Ectodermal cell (in vitro differentiated cells): ENCODE data around the gene PRM3.

Experiments used
- H3K27ac ChIP-seq: 2 replicates; pipeline ENCODE4 v1.7.0; 2013; ENCODE audit warnings: mild to moderate bottlenecking, low read depth, low read length; ENCODE audit not compliant: insufficient read depth, poor library complexity, severe bottlenecking
- H3K27me3 ChIP-seq: 2 replicates; pipeline ENCODE4 v1.7.0; 2013; ENCODE audit warnings: mild to moderate bottlenecking, low read length; ENCODE audit not compliant: insufficient read depth, control insufficient read depth, poor library complexity, severe bottlenecking
- H3K36me3 ChIP-seq: one replicate; pipeline ENCODE4 v1.7.0; 2013; ENCODE audit warnings: low read length; ENCODE audit not compliant: control insufficient read depth, insufficient read depth
- H3K4me1 ChIP-seq: one replicate; pipeline ENCODE4 v1.7.0; 2013; ENCODE audit warnings: low read length; ENCODE audit not compliant: control insufficient read depth, insufficient read depth
- H3K4me3 ChIP-seq: 2 replicates; pipeline ENCODE4 v1.7.0; 2013; ENCODE audit warnings: low read depth, low read length, control low read depth; ENCODE audit not compliant: insufficient read depth
- H3K9me3 ChIP-seq: 2 replicates; pipeline ENCODE4 v1.7.0; 2013; ENCODE audit warnings: mild to moderate bottlenecking, low read length, moderate library complexity; ENCODE audit not compliant: control insufficient read depth
- WGBS, 2 experiments: methylation state at CpG; one replicate each; pipeline ENCODE4 v1.1.7; 2013; ENCODE audit warnings: missing lambda C conversion rate in 2 of 2; 5-methylcytosine and 5-hydroxymethylcytosine counted together

PRM3 gene

DNA sequence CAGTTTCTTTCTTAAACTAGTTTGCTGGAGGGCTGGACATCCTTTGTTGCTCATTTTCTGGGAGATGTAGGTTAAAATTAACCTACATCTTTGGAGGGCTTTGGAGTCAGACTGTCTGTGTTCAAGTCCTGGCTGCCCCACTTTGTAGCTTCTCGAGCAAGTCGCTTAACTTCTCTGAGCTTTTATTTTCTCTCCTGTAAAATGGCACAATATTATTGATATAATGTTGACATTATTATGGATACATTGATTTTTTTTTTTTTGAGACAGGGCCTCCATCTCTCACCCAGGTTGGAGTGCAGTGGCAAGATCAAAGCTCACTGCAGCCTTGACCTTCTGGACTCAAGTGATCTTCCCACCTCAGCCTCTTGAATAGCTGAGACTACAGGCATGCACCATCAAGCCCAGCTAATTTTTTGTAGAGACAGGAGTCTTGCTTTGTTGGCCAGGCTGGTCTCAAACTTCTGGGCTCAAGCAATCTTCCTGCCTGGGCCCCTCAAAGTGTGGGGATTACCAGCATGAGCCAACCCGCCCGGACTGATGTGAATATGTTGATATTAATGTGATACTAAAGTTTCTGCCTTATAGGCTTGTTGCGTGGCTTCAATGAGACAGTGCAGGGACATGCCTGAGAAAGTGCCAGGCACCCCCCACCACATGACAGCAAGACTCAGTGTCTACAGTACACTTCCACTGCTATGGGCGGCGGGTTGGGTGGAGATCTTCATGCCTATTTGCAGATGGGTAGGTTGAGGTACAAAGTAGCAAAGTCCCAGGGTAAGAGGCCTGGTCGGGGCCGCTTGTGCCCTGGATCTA is 40.3 kb upstream of the PRM3 start:
- WGBS, 2 experiments = 91 to 96% methylated on average over 7 to 9 of the region's 9 CpGs
- H3K4me1 ChIP-seq = peaks cover 9% of the 10 kb centered on the region
- no peaks in the 10 kb centered on the region for H3K9me3 ChIP-seq
- no peaks in the 10 kb centered on the region for H3K36me3 ChIP-seq
- H3K27ac ChIP-seq = no peak overlapping the region
- peaks cover 8% of the 10 kb centered on the region for H3K27me3 ChIP-seq
- H3K4me3 ChIP-seq = no peak overlapping the region

- H3K4me3 ChIP-seq = no peak overlapping the region
- no peaks in the 10 kb centered on the region for H3K9me3 ChIP-seq
- H3K4me1 ChIP-seq = peaks cover 9% of the 10 kb centered on the region
- 66% methylated on average over 7 to 8 of the region's 8 CpGs for WGBS, 2 experiments
- peaks cover 8% of the 10 kb centered on the region for H3K27me3 ChIP-seq
- no peak overlapping the region for H3K27ac ChIP-seq
- H3K36me3 ChIP-seq = no peaks in the 10 kb centered on the region
Observed at GRCh38 chr16:11312718-11313492, 39.5 kb upstream of the PRM3 start.

DNA sequence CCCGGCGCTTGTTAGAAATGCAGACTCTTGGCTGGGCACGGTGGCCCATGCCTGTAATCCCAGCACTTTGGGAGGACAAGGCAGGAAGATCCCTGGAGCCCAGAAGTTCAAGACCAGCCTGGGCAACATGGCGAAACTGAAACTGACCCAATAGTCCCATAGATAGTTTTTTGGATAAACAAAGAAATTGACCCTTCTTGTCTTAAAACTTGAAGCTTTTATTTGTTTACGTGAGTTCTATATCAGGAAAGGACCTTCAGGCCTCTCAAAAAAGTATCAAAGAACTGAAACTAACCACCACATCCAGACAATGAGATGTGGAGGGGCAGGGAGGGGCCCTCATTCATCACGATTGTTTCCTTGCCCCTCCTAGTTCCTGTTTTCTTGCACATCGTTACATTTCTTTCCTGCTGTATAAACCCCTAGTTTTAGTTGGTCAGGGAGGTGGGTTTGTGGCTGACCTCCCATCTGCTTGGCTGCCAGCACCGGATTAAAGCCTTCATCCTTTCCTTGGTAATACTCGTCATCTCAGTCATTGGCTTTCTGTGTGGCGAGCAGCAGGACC is 37.6 kb upstream of the PRM3 start:
- no peaks in the 10 kb centered on the region for H3K9me3 ChIP-seq
- peaks cover 5% of the 10 kb centered on the region for H3K27me3 ChIP-seq
- no peak overlapping the region for H3K4me3 ChIP-seq
- no peaks in the 10 kb centered on the region for H3K36me3 ChIP-seq
- 92 to 95% methylated on average over 10 of the region's 10 CpGs for WGBS, 2 experiments
- H3K4me1 ChIP-seq = peaks cover 5% of the 10 kb centered on the region
- no peak overlapping the region for H3K27ac ChIP-seq

- peaks cover 3% of the 10 kb centered on the region for H3K4me1 ChIP-seq
- no peaks in the 10 kb centered on the region for H3K36me3 ChIP-seq
- WGBS, 2 experiments = 95% methylated on average over 3 of the region's 3 CpGs
- no peak overlapping the region for H3K4me3 ChIP-seq
- H3K9me3 ChIP-seq = no peaks in the 10 kb centered on the region
- peaks cover 3% of the 10 kb centered on the region for H3K27me3 ChIP-seq
- no peak overlapping the region for H3K27ac ChIP-seq
Observed at GRCh38 chr16:11310634-11310977, 37.2 kb upstream of the PRM3 start.

DNA sequence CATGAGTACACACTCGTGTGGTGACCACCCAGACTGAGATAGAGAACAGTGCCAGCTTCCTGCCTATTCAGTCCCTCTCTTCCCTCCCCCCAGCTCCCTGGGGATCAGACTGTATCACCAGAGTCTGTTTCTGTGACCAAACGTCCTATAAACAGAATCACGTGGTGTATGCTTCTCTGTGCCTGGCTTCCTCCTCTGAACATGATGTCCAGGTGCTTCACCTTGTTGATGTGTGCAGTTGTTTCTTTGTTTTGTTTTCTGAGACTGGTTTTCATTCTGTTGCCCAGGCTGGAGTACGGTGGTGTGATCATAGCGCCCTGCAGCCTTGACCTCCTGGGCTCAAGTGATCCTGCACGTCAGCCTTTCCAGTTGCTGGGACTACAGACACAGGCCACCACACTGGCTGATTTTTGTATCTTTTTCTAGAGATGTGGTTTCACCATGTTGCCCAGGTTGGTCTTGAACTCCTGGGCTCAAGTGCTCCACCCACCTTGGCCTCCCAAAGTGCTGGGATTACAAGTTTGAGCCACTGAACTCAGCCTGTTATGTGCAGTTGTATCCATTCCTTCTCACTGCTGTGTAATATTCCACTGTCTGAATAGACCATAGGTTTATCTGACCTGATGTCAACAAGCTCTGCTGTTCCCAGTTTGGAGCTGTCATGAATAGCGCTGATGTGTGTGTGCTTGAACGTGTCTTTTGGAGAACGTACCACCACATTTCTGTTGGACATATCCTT is 36.6 kb upstream of the PRM3 start:
- peaks cover 2% of the 10 kb centered on the region for H3K27me3 ChIP-seq
- WGBS, 2 experiments = 91% methylated on average over 9 of the region's 9 CpGs
- peaks cover under 1% of the 10 kb centered on the region for H3K4me1 ChIP-seq
- no peak overlapping the region for H3K27ac ChIP-seq
- H3K9me3 ChIP-seq = no peaks in the 10 kb centered on the region
- no peak overlapping the region for H3K4me3 ChIP-seq
- H3K36me3 ChIP-seq = no peaks in the 10 kb centered on the region

- Histone ChIP-seq H3K27me3 (no peaks in the 10 kb centered on the region), H3K4me3 (no peak overlapping the region), H3K9me3 (no peaks in the 10 kb centered on the region), H3K36me3 (no peaks in the 10 kb centered on the region), H3K4me1 (no peaks in the 10 kb centered on the region), H3K27ac (no peak overlapping the region)
- 80% methylated on average over 15 of the region's 15 CpGs for WGBS, 2 experiments
Observed at GRCh38 chr16:11308493-11309283, 35.3 kb upstream of the PRM3 start.

- Histone ChIP-seq H3K4me3 (no peak overlapping the region), H3K27me3 (no peaks in the 10 kb centered on the region)
Observed at GRCh38 chr16:11307639-11308492, 34.4 kb upstream of the PRM3 start.

DNA sequence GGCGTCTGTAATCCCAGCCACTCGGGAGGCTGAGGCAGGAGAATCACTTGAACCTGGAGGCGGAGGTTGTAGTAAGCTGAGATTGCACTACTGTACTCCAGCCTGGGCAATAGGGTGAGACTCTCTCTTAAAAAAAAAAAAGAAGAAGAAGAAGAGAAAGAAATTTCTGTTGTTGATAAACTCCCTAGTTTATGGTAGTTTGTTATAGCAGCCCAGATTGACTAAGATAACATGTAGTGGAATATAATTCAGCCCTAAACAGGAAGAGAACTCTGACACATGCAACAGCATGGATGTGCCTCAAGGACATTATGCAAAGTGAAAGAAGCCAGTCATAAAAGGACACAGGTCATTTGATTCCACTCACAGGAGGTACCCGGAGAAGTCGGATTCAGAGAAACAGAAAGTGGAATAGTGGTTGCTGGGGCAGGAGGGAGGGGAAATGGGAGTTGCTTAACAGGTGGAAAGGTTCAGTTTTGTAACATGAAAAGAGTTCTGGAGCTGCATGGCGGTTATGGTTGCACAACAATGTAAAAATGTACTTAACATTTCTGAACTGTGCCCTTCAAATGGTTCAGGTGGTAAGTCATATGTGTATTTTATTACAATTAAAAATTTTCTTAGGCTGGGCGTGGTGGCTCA is 33.7 kb upstream of the PRM3 start:
- Histone ChIP-seq H3K4me1 (no peaks in the 10 kb centered on the region), H3K36me3 (no peaks in the 10 kb centered on the region), H3K9me3 (no peaks in the 10 kb centered on the region), H3K27ac (no peak overlapping the region), H3K4me3 (no peak overlapping the region), H3K27me3 (no peaks in the 10 kb centered on the region)
- WGBS, 2 experiments = 93 to 94% methylated on average over 7 of the region's 7 CpGs

More at GRCh38 chr16:11307639-11308492, 34.4 kb upstream of the PRM3 start:
- Histone ChIP-seq H3K9me3 (no peaks in the 10 kb centered on the region), H3K4me1 (no peaks in the 10 kb centered on the region), H3K36me3 (no peaks in the 10 kb centered on the region), H3K27ac (no peak overlapping the region)
- WGBS, 2 experiments = 92 to 93% methylated on average over 21 of the region's 21 CpGs
